Neuron (in vitro differentiated cells): ENCODE measurements around the gene SRI.

Source experiments
- H2AFZ ChIP-seq: one replicate; pipeline ENCODE4 v1.6.1; 2013; ENCODE audit warnings: low read depth, mild to moderate bottlenecking, inconsistent platforms, low read length, moderate library complexity
- H3K27me3 ChIP-seq: one replicate; pipeline ENCODE4 v1.6.1; 2013; ENCODE audit warnings: low read length; ENCODE audit not compliant: insufficient read depth
- H3K36me3 ChIP-seq: one replicate; pipeline ENCODE4 v1.6.1; 2013; ENCODE audit warnings: low read length; ENCODE audit not compliant: insufficient read depth
- H3K4me1 ChIP-seq: one replicate; pipeline ENCODE4 v1.6.1; 2013; ENCODE audit warnings: low read length; ENCODE audit not compliant: insufficient read depth
- H3K4me3 ChIP-seq: 2 replicates; pipeline ENCODE4 v1.5.1; 2013; ENCODE audit warnings: mild to moderate bottlenecking, low read length, moderate library complexity
- H3K9me3 ChIP-seq: one replicate; pipeline ENCODE4 v1.6.1; 2013; ENCODE audit warnings: low read length

Gene SRI

GRCh38 chr7:88217675-88218428 lies 2.0 kb downstream of the SRI start:
- Histone ChIP-seq H3K4me1 (peaks cover 17% of the 10 kb centered on the region), H3K9me3 (no peaks in the 10 kb centered on the region), H2AFZ (no peak overlapping the region), H3K36me3 (peaks cover 41% of the 10 kb centered on the region), H3K27me3 (no peaks in the 10 kb centered on the region), H3K4me3 (peak overlapping the region; percentile 59)

- Histone ChIP-seq H3K27me3 (no peaks in the 10 kb centered on the region), H2AFZ (no peak overlapping the region), H3K9me3 (no peaks in the 10 kb centered on the region), H3K36me3 (peaks cover 54% of the 10 kb centered on the region), H3K4me3 (no peak overlapping the region), H3K4me1 (peaks cover 15% of the 10 kb centered on the region)
These were observed 3.6 kb downstream of the SRI start for GRCh38 chr7:88216276-88216675.

DNA sequence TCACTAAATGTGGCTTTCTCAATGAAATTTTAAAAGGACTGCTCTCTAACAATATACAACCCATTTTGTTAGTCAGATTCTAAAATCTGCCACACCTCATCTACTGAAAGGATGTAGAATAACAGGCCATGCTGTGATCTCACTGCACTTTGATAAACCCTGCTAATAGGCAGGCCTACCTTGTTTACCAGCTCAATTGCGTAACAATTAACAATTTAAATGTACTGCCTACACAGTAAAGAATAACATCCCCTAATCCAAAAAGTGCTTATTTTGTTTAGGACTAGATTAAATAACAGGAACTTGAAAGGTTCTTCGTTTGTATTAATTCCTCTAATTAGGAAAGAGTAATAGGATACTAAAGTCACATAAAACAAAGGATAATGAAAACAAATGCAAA lies 4.5 kb downstream of the SRI start:
- Histone ChIP-seq H3K4me1 (peaks cover 9% of the 10 kb centered on the region), H3K27me3 (no peaks in the 10 kb centered on the region), H3K9me3 (no peaks in the 10 kb centered on the region), H3K4me3 (no peak overlapping the region), H2AFZ (no peak overlapping the region), H3K36me3 (peaks cover 56% of the 10 kb centered on the region)

DNA sequence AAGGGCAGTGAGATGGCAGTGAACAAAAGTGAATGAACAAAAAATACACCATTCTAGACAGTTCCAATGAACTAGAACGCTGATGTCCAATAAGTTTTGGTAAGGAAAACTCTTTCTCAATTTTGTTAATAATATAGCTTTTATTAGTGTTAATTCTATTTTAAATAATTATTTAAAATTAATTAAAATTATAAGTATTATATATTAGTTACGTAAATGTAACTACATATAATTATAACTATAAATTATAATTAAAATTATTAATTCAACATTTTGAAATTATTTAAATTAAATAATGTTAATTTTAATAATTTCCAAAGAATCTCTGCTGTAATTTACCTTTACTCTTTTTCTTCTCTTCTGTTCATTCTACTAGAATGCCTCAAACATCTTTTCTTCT lies 5.4 kb downstream of the SRI start:
- Histone ChIP-seq H3K36me3 (peaks cover 63% of the 10 kb centered on the region), H3K4me1 (peaks cover 9% of the 10 kb centered on the region), H3K27me3 (no peaks in the 10 kb centered on the region), H2AFZ (no peak overlapping the region), H3K4me3 (no peak overlapping the region), H3K9me3 (no peaks in the 10 kb centered on the region)

DNA sequence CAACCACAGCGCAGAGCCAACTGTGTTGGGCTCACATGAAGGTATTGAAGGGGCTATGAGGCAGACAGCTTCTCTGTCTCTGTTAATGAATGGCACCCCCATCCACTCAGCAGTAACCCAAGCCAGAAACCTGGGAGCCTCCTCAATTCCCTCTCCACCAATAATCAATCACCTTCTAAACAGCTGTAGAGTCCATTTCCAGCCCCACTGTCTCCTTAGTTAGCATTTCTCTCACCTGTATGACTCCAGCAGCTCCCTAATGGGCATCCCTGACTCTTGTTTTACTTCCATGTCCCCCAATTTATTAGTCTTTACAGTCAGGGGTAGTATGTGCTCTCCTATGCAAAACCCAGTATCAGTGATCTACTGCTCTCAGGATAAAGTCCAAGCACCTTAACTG lies 6.9 kb downstream of the SRI start:
- Histone ChIP-seq H3K36me3 (peaks cover 72% of the 10 kb centered on the region), H3K4me3 (no peak overlapping the region), H2AFZ (no peak overlapping the region), H3K27me3 (no peaks in the 10 kb centered on the region), H3K4me1 (peaks cover 2% of the 10 kb centered on the region), H3K9me3 (no peaks in the 10 kb centered on the region)

GRCh38 chr7:88208521-88208920 lies 11.3 kb downstream of the SRI start:
- no peak overlapping the region for H3K4me3 ChIP-seq
- peaks cover 2% of the 10 kb centered on the region for H3K9me3 ChIP-seq
- H3K4me1 ChIP-seq: no peaks in the 10 kb centered on the region
- peaks cover 82% of the 10 kb centered on the region for H3K36me3 ChIP-seq
- no peak overlapping the region for H2AFZ ChIP-seq
- no peaks in the 10 kb centered on the region for H3K27me3 ChIP-seq

DNA sequence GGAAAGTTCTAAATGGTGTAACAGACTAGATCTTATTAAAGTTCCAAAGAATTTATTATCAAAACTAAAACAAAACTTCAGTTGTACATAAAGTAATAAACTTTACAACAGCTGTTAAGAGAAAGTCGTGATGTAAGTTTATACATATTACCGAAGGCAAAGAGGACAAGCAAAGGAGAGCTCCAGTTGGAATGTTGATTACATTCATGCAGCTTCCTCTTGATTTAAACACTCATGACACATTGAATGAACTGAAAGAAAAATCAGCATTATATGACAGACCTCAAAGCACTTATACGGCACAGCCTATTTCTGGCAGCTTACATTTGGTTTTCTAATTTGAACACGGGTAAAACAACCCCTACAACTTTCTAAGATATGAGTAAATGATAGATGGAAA lies 13.6 kb downstream of the SRI start:
- H3K4me3 ChIP-seq: no peak overlapping the region
- no peaks in the 10 kb centered on the region for H3K27me3 ChIP-seq
- no peak overlapping the region for H2AFZ ChIP-seq
- H3K4me1 ChIP-seq: peaks cover 2% of the 10 kb centered on the region
- H3K36me3 ChIP-seq: peaks cover 69% of the 10 kb centered on the region
- H3K9me3 ChIP-seq: peaks cover 2% of the 10 kb centered on the region

GRCh38 chr7:88205179-88205578 lies 14.7 kb downstream of the SRI start:
- Histone ChIP-seq H2AFZ (no peak overlapping the region), H3K36me3 (peaks cover 66% of the 10 kb centered on the region), H3K27me3 (no peaks in the 10 kb centered on the region), H3K4me1 (peaks cover 9% of the 10 kb centered on the region), H3K4me3 (no peak overlapping the region), H3K9me3 (peaks cover 2% of the 10 kb centered on the region)

- H3K36me3 ChIP-seq: peaks cover 60% of the 10 kb centered on the region
- no peaks in the 10 kb centered on the region for H3K27me3 ChIP-seq
- peaks cover 2% of the 10 kb centered on the region for H3K9me3 ChIP-seq
- H2AFZ ChIP-seq: no peak overlapping the region
- peaks cover 9% of the 10 kb centered on the region for H3K4me1 ChIP-seq
- H3K4me3 ChIP-seq: no peak overlapping the region
These were observed 15.2 kb downstream of the SRI start for GRCh38 chr7:88204525-88205110.

DNA sequence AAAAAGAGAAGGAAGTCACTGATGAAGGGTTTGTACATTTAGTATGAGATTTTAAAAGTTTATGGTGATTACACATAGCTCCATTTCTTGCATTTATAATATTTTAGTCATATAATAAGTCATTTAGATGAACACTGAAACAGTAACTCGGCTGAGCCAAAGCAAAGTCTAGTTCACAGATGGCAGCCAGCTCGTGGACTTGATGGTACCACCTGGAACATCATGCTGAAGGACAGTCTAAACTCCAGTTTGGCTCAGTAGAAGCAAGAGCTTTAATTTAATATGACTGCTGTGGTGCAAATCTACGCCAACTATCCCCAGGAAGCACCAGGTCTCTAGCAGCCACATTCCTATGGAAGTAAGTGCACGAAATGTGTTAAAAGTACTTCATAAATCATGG lies 16.4 kb downstream of the SRI start:
- Histone ChIP-seq H3K9me3 (peaks cover 2% of the 10 kb centered on the region), H3K36me3 (peaks cover 51% of the 10 kb centered on the region), H3K4me3 (no peak overlapping the region), H2AFZ (no peak overlapping the region), H3K4me1 (peaks cover 9% of the 10 kb centered on the region), H3K27me3 (no peaks in the 10 kb centered on the region)

DNA sequence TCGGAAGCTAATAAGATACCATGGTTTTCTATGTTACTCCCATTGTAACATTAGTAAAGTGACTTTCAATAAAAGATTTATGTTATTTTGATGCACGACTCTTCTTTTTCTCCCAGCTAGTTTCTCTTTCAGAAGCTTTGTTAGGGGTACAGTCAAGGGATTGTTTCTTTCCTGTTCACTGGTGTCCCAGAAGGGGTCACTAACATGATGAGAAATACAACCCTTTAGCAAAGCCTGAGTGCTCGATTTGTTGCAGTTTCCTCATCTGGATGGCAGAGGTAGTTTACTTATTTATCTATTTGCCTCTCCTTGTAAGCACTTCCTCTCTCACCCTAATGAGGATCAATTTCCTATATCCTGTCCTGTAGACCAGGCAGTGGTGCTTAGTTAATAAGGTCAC lies 17.0 kb downstream of the SRI start:
- H3K27me3 ChIP-seq: no peaks in the 10 kb centered on the region
- H3K36me3 ChIP-seq: peaks cover 45% of the 10 kb centered on the region
- H3K4me3 ChIP-seq: no peak overlapping the region
- H2AFZ ChIP-seq: no peak overlapping the region
- peaks cover 2% of the 10 kb centered on the region for H3K9me3 ChIP-seq
- H3K4me1 ChIP-seq: peaks cover 9% of the 10 kb centered on the region

GRCh38 chr7:88202278-88202677 lies 17.6 kb downstream of the SRI start:
- Histone ChIP-seq H3K4me1 (peaks cover 9% of the 10 kb centered on the region), H2AFZ (no peak overlapping the region)

DNA sequence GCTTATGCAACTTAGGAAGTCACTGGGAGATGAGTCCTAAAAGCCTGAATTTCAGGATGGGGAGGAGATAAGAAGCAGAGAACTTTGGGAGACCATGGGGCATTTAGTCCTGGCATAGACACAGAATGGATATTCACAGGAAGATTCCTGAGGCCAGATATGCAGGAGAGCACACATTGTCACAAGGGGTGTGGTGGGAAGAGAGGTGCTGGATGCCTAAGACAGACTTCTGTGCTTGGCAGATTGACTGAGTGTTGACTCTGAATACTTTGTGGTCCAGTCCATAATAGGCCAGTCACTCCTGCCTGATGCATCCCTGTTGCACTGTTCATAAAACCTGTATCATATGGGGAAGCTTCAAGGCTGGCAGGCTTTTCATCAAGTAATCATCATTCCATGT lies 18.5 kb downstream of the SRI start:
- peaks cover 2% of the 10 kb centered on the region for H3K9me3 ChIP-seq
- no peaks in the 10 kb centered on the region for H3K27me3 ChIP-seq
- no peak overlapping the region for H3K4me3 ChIP-seq
- H3K4me1 ChIP-seq: peaks cover 9% of the 10 kb centered on the region
- peaks cover 31% of the 10 kb centered on the region for H3K36me3 ChIP-seq
- H2AFZ ChIP-seq: no peak overlapping the region

More at GRCh38 chr7:88202278-88202677, 17.6 kb downstream of the SRI start:
- H3K4me3 ChIP-seq: no peak overlapping the region
- peaks cover 39% of the 10 kb centered on the region for H3K36me3 ChIP-seq
- no peaks in the 10 kb centered on the region for H3K27me3 ChIP-seq
- peaks cover 2% of the 10 kb centered on the region for H3K9me3 ChIP-seq

DNA sequence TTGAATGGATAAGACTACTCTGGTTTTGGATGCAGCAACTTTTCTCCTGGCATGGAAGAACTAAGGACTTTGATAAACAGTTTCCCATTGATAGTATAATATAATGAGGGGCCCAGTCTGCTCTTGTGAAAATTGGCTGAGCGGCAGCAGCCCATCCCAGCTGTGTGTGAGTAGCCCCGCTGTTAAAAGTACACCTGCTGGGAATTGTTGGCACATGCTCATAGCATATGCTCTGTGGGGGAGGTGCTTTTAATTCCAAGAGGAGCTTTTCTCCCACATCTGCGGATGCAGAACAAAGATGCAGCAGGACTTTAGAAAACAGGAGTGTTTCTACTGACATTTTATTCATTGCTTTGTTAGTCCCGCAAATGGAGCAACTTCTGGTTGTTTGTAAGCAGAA lies 19.0 kb downstream of the SRI start:
- no peak overlapping the region for H2AFZ ChIP-seq
- H3K4me3 ChIP-seq: no peak overlapping the region
- H3K4me1 ChIP-seq: peaks cover 9% of the 10 kb centered on the region
- peaks cover 26% of the 10 kb centered on the region for H3K36me3 ChIP-seq
- no peaks in the 10 kb centered on the region for H3K27me3 ChIP-seq
- no peaks in the 10 kb centered on the region for H3K9me3 ChIP-seq
